ENCODE measurements around the gene LCN2.
A peak's percentile ranks its signal among the peaks of the same experiment; 100 is the strongest.
"Not testable (repeated sequence)": the region's sequence is repeated elsewhere in the genome, so short reads cannot be mapped to it uniquely, and the experiment has no call there.

LCN2 gene

GRCh38 chr9:128168731-128169308 is 19.6 kb downstream of the LCN2 start:
- no peak for DNase-seq
- Mint-ChIP-seq H3K27ac (no peak overlapping the region), H3K4me1 (no peaks in the 10 kb centered on the region), H3K36me3 (peaks cover 29% of the 10 kb centered on the region), H3K4me3 (no peak overlapping the region), H3K9me3 (no peaks in the 10 kb centered on the region), H3K27me3 (no peaks in the 10 kb centered on the region)
- CTCF ChIA-PET, result no interaction called here

GRCh38 chr9:128169492-128169891 is 20.2 kb downstream of the LCN2 start:
- no peaks in the 10 kb centered on the region for H3K9me3 Mint-ChIP-seq
- H3K36me3 Mint-ChIP-seq, result peaks cover 24% of the 10 kb centered on the region
- no peaks in the 10 kb centered on the region for H3K27me3 Mint-ChIP-seq
- DNase-seq, result no peak
- H3K4me1 Mint-ChIP-seq, result no peaks in the 10 kb centered on the region
- no peak overlapping the region for H3K27ac Mint-ChIP-seq
- H3K4me3 Mint-ChIP-seq, result no peak overlapping the region
- CTCF ChIA-PET, result no interaction called here

DNA sequence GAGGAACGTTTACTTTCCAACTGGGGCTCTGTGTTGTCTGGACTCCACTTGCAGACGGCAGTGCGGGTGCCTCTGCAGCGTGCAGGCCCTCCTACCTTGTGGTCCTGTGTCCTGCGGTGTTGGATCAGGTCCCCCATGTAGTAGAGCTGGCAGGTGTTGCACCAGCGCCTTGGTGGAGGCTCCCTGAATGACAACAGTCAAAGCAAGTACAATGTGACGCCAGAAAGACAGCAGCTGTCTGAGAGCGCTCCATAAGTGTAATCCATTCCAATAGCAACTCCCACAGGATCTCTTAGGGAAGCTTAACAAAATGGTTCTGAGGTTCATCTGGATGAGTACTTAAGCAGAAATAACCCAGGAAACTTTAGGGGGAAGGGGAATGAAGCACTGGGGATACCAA is 20.7 kb downstream of the LCN2 start:
- CTCF ChIA-PET, result no interaction called here
- Mint-ChIP-seq H3K27me3 (no peaks in the 10 kb centered on the region), H3K4me1 (no peaks in the 10 kb centered on the region), H3K27ac (no peak overlapping the region), H3K36me3 (peaks cover 25% of the 10 kb centered on the region), H3K4me3 (no peak overlapping the region), H3K9me3 (no peaks in the 10 kb centered on the region)
- DNase-seq, result no peak

- Mint-ChIP-seq H3K36me3 (peaks cover 29% of the 10 kb centered on the region), H3K27ac (no peak overlapping the region), H3K4me1 (no peaks in the 10 kb centered on the region), H3K4me3 (no peak overlapping the region), H3K27me3 (no peaks in the 10 kb centered on the region), H3K9me3 (peaks cover 4% of the 10 kb centered on the region)
- CTCF ChIA-PET, result interaction anchor here (0.6 to 1.5 kb wide), 2 partner anchors 56 to 243 kb away, joined by 4 to 5 read pairs; partner anchors contain the start of gene PIP5KL1
- DNase-seq, result no peak
These were observed 24.8 kb downstream of the LCN2 start for GRCh38 chr9:128174062-128174461.

GRCh38 chr9:128175102-128175563 is 25.9 kb downstream of the LCN2 start:
- no peak for DNase-seq
- Mint-ChIP-seq H3K9me3 (peaks cover 9% of the 10 kb centered on the region), H3K36me3 (peaks cover 33% of the 10 kb centered on the region), H3K27ac (no peak overlapping the region), H3K27me3 (no peaks in the 10 kb centered on the region), H3K4me1 (no peaks in the 10 kb centered on the region), H3K4me3 (no peak overlapping the region)
- CTCF ChIA-PET, result interaction anchor here (1.0 to 1.5 kb wide), 3 partner anchors 9 to 187 kb away, joined by 3 to 4 read pairs (median 4); no protein-coding TSS in a partner anchor

GRCh38 chr9:128175726-128176125 is 26.5 kb downstream of the LCN2 start:
- Mint-ChIP-seq H3K27ac (no peak overlapping the region), H3K4me3 (no peak overlapping the region), H3K4me1 (no peaks in the 10 kb centered on the region), H3K27me3 (no peaks in the 10 kb centered on the region), H3K9me3 (peaks cover 11% of the 10 kb centered on the region), H3K36me3 (peaks cover 38% of the 10 kb centered on the region)
- CTCF ChIA-PET, result interaction anchor here (1.0 to 1.5 kb wide), 3 partner anchors 8 to 186 kb away, joined by 3 to 4 read pairs (median 4); no protein-coding TSS in a partner anchor
- DNase-seq, result no peak

DNA sequence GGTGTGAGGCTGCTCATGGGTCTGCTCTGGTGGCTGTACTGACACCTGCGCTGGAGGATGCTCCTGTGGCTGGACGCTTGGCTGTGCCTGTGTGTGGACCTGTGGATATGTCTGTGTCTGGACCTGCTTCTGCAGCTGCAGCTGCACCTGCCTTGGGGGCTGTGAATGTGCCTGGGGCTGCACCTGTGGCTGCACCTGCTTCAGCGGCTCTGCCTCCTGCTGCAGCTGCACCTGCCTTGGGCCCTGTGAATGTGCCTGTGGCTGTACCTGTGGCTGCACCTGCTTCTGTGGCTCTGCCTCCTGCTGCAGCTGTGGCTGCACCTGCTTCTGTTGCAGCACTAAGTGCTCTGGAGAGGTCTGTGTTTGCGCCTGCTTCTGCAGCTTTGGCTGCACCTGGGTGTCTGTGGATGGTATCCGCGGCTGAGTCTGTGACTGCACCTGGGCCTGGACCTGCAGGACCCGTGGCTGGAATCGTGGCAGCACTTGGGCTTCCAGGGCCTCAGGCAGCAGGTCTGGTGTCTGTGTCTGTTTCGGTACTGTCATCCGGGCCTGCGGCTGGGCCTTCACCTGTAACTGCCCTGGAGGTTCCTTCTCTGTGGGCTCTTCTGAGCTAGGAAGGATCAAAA is 29.7 kb downstream of the LCN2 start:
- Mint-ChIP-seq H3K27me3 (no peaks in the 10 kb centered on the region), H3K4me3 (no peak overlapping the region), H3K9me3 (peaks cover 11% of the 10 kb centered on the region), H3K36me3 (peaks cover 48% of the 10 kb centered on the region), H3K27ac (peak overlapping the region; percentile 28), H3K4me1 (no peaks in the 10 kb centered on the region)
- CTCF ChIA-PET, result interaction anchor here (0.7 kb wide), 1 partner anchor 116 kb away, joined by 4 read pairs; no protein-coding TSS in a partner anchor
- no peak for DNase-seq

- Mint-ChIP-seq H3K4me3 (no peak overlapping the region), H3K27me3 (no peaks in the 10 kb centered on the region), H3K36me3 (peaks cover 48% of the 10 kb centered on the region), H3K9me3 (peaks cover 11% of the 10 kb centered on the region), H3K4me1 (no peaks in the 10 kb centered on the region), H3K27ac (no peak overlapping the region)
- no peak for DNase-seq
- CTCF ChIA-PET, result no interaction called here
These were observed 30.7 kb downstream of the LCN2 start for GRCh38 chr9:128180001-128180400.

DNA sequence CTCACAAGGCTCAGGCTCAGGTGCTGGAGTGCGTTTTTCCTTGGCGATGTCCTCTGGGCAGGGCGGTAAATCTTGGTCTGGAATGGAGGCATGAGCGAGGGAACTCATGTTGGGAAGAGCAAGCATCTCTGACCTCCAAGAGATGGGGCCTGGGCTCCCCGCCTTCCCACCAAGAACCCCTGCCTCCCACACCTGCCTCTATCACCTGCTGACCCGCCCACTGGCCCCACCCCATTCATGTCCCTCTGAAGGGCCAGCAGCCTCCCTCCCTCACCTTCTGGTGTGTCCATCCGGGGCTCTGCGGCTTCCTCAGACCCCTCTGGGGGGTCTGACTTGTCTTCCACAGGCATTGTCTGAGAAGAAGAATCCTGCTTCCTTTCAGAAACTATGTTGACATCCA is 31.2 kb downstream of the LCN2 start:
- no peak for DNase-seq
- peaks cover 11% of the 10 kb centered on the region for H3K9me3 Mint-ChIP-seq
- CTCF ChIA-PET, result no interaction called here
- H3K27me3 Mint-ChIP-seq, result no peaks in the 10 kb centered on the region
- no peak overlapping the region for H3K27ac Mint-ChIP-seq
- H3K4me3 Mint-ChIP-seq, result no peak overlapping the region
- no peaks in the 10 kb centered on the region for H3K4me1 Mint-ChIP-seq
- H3K36me3 Mint-ChIP-seq, result peaks cover 45% of the 10 kb centered on the region

DNA sequence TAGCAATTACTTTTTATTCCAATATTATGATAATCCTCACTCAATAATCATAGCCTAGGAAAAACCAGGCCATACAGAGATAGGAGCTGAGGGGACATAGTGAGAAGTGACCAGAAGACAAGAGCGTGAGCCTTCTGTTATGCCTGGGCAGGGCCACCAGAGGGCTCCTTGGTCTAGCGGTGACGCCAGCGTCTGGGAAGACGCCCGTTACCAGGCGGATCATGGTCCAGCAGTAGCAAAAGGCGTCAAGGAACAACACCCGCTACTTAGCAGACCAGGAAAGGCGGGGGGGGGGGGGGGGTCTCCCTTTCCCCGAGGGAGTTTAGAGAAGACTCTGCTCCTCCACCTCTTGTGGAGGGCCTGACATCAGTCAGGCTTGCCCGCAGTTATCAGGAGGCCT is 32.2 kb downstream of the LCN2 start:
- CTCF ChIA-PET, H3K27ac Mint-ChIP-seq, H3K27me3 Mint-ChIP-seq, H3K4me1 Mint-ChIP-seq, H3K4me3 Mint-ChIP-seq, DNase-seq: not testable (repeated sequence)
- peaks cover 11% of the 10 kb centered on the region for H3K9me3 Mint-ChIP-seq
- H3K36me3 Mint-ChIP-seq, result peaks cover 44% of the 10 kb centered on the region

DNA sequence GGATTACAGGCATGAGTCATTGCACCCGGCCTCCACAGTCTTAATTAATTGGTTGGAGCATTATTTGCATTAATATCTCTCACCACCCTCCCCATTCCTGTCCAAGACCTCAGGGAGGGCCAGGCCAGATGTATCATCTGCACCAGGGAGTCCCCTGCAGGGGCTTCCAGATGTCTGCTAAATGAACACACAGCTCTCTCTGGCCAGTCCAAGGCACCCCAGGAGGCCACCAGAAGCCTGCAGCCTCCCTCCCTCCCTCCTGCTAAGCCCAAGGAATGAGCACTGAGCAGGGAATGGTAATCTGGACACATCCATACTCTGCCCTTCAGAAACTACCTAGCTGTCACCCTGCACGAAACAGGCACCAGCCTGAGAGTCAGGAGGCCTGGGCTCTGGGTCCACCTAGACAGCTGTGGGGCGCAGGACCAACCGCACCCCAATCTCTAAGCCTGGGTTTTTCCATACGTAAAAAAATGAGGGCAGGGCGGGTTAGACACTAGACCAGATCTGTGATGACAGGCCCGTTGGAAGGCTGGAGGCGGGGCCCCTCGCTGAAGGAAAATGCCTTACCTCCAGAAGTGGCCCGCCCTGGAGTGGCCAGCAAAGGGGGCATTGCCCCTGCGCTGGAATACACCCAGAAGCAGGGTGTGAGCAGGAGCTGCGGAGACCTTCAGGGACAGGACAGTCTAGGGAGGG is 33.8 kb downstream of the LCN2 start:
- no peak overlapping the region for H3K4me3 Mint-ChIP-seq
- H3K4me1 Mint-ChIP-seq, result peaks cover 3% of the 10 kb centered on the region
- peaks cover 49% of the 10 kb centered on the region for H3K36me3 Mint-ChIP-seq
- H3K27ac Mint-ChIP-seq, result no peak overlapping the region
- peaks cover 11% of the 10 kb centered on the region for H3K9me3 Mint-ChIP-seq
- DNase-seq, result no peak
- no peaks in the 10 kb centered on the region for H3K27me3 Mint-ChIP-seq
- CTCF ChIA-PET, result interaction anchor here (1.1 to 1.2 kb wide), 2 partner anchors 8 to 9 kb away, joined by 3 to 4 read pairs; no protein-coding TSS in a partner anchor

GRCh38 chr9:128185979-128186965 is 37.0 kb downstream of the LCN2 start:
- Mint-ChIP-seq H3K4me3 (no peak overlapping the region), H3K9me3 (no peaks in the 10 kb centered on the region), H3K27me3 (no peaks in the 10 kb centered on the region), H3K27ac (peak overlapping the region; percentile 24), H3K36me3 (peaks cover 35% of the 10 kb centered on the region), H3K4me1 (peaks cover 23% of the 10 kb centered on the region)
- CTCF ChIA-PET, result interaction anchor here (0.7 kb wide), 2 partner anchors 155 to 364 kb away, joined by 3 to 4 read pairs; no protein-coding TSS in a partner anchor
- DNase-seq, result no peak

GRCh38 chr9:128187361-128187760 is 38.1 kb downstream of the LCN2 start:
- peaks cover 30% of the 10 kb centered on the region for H3K36me3 Mint-ChIP-seq
- no peak overlapping the region for H3K27ac Mint-ChIP-seq
- no peak overlapping the region for H3K4me3 Mint-ChIP-seq
- no peak for DNase-seq
- no peaks in the 10 kb centered on the region for H3K9me3 Mint-ChIP-seq
- H3K27me3 Mint-ChIP-seq, result peaks cover 7% of the 10 kb centered on the region
- peaks cover 28% of the 10 kb centered on the region for H3K4me1 Mint-ChIP-seq
- CTCF ChIA-PET, result interaction anchor here (1.3 kb wide), 1 partner anchor 63 kb away, joined by 5 read pairs; no protein-coding TSS in a partner anchor

Measured in activated naive CD4-positive, alpha-beta T cell treated with anti-CD3 and anti-CD28 coated beads, Interleukin-2, amount 10 ng/mL, durations not matched to agents 7 days and 5 days (primary cell).